NCI-H2107 treated with DMSO at 0.1 percent for 48 hours (cell line): ENCODE data around the gene BTNL2.

Experiments
- DNase-seq: peaks from one replicate; lab custom pipeline; 2025; ENCODE audit not compliant: unreplicated experiment; lab: John Stamatoyannopoulos, UW

BTNL2 gene

GRCh38 chr6:32416036-32416435 lies 9.1 kb upstream of the BTNL2 start:
- DNase-seq = no peak

GRCh38 chr6:32415521-32416019 lies 8.6 kb upstream of the BTNL2 start:
- no peak for DNase-seq

GRCh38 chr6:32413427-32414047 lies 6.6 kb upstream of the BTNL2 start:
- peak; percentile 17 for DNase-seq

GRCh38 chr6:32411566-32412327 lies 4.8 kb upstream of the BTNL2 start:
- DNase-seq = no peak

- no peak for DNase-seq
Observed at GRCh38 chr6:32410906-32411305, 3.9 kb upstream of the BTNL2 start.

GRCh38 chr6:32406197-32406596 lies 784 bp downstream of the BTNL2 start:
- DNase-seq = no peak

- DNase-seq = no peak
Observed at GRCh38 chr6:32405656-32406055, 1.3 kb downstream of the BTNL2 start.

GRCh38 chr6:32402812-32403211 lies 4.2 kb downstream of the BTNL2 start:
- no peak for DNase-seq

GRCh38 chr6:32401284-32401963 lies 5.6 kb downstream of the BTNL2 start:
- no peak for DNase-seq

- no peak for DNase-seq
Observed at GRCh38 chr6:32397252-32397920, 9.6 kb downstream of the BTNL2 start.

GRCh38 chr6:32396028-32396427 lies 11.0 kb downstream of the BTNL2 start:
- no peak for DNase-seq

- no peak for DNase-seq
Observed at GRCh38 chr6:32393665-32394420, 13.1 kb downstream of the BTNL2 start.

- no peak for DNase-seq
Observed at GRCh38 chr6:32391505-32391904, 15.5 kb downstream of the BTNL2 start.

- no peak for DNase-seq
Observed at GRCh38 chr6:32387589-32388340, 19.2 kb downstream of the BTNL2 start.

- no peak for DNase-seq
Observed at GRCh38 chr6:32386040-32386439, 20.9 kb downstream of the BTNL2 start.

GRCh38 chr6:32382757-32383420 lies 24.1 kb downstream of the BTNL2 start:
- DNase-seq = no peak

- DNase-seq = no peak
Observed at GRCh38 chr6:32379545-32379944, 27.4 kb downstream of the BTNL2 start.

GRCh38 chr6:32375739-32376529 lies 31.0 kb downstream of the BTNL2 start:
- DNase-seq = no peak

GRCh38 chr6:32371803-32372202 lies 35.2 kb downstream of the BTNL2 start, which contains the start of gene TSBP1:
Gene TSBP1 (minus strand): TSS chr6:32371903. CDS start chr6:32371706, 197 bp downstream.
- DNase-seq = no peak
